ENCODE results near the gene KRT9.

- TF ChIP-seq, protein P1, sequence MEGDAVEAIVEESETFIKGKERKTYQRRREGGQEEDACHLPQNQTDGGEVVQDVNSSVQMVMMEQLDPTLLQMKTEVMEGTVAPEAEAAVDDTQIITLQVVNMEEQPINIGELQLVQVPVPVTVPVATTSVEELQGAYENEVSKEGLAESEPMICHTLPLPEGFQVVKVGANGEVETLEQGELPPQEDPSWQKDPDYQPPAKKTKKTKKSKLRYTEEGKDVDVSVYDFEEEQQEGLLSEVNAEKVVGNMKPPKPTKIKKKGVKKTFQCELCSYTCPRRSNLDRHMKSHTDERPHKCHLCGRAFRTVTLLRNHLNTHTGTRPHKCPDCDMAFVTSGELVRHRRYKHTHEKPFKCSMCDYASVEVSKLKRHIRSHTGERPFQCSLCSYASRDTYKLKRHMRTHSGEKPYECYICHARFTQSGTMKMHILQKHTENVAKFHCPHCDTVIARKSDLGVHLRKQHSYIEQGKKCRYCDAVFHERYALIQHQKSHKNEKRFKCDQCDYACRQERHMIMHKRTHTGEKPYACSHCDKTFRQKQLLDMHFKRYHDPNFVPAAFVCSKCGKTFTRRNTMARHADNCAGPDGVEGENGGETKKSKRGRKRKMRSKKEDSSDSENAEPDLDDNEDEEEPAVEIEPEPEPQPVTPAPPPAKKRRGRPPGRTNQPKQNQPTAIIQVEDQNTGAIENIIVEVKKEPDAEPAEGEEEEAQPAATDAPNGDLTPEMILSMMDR (IDR thresholded peaks at IDR 0.05; ENCODE audit: extremely low read depth in 1 of 2, insufficient read depth in 1 of 2, low read depth in 1 of 2, low read length in 2 of 2), result no peak
- TF ChIP-seq POLR2A (IDR thresholded peaks at IDR 0.05; ENCODE audit: low read depth, low read length), result no peak
- no peak for TF ChIP-seq POLR2AphosphoS5 (IDR thresholded peaks at IDR 0.05; ENCODE audit: insufficient read depth, low read depth, low read length)
- TF ChIP-seq EZH2 (IDR thresholded peaks at IDR 0.05; ENCODE audit: borderline replicate concordance, low read depth, low read length, severe bottlenecking), result no peak
- no peak for TF ChIP-seq MAX (IDR thresholded peaks at IDR 0.05; ENCODE audit: insufficient read depth, insufficient read length)
- TF ChIP-seq JUN (IDR thresholded peaks at IDR 0.05; ENCODE audit: borderline replicate concordance, insufficient read depth, insufficient read length, low read depth), result no peak
- TF ChIP-seq FOS (IDR thresholded peaks at IDR 0.05; ENCODE audit: borderline replicate concordance, insufficient read depth, low read length), result no peak
These were observed 39.2 kb upstream of the KRT9 start for GRCh38 chr17:41610965-41611640.

All from endothelial cell of umbilical vein (primary cell).